Astrocyte (in vitro differentiated cells and primary cell): ENCODE measurements around the gene TENM4. TPM values are rescaled to one million over a fixed set of nuclear protein-coding genes. Genes with fewer than 3 reads are reported as not detected.

Experiments used
- DNase-seq: peaks from one replicate; pipeline ENCODE4 v3.0.0-alpha.2; 2010; ENCODE audit warnings: low read depth
- FAIRE-seq: peaks from 2 replicates; lab custom pipeline; 2011; peaks lifted over from hg19 to GRCh38; lab: Jason Lieb, UNC
- H2AFZ ChIP-seq: 2 replicates; pipeline ENCODE4 v1.6.0; 2012; ENCODE audit warnings: low read depth, low read length, inconsistent platforms
- H3K27ac ChIP-seq: 2 replicates; pipeline ENCODE4 v1.5.1; 2011; ENCODE audit warnings: low read depth, low read length, inconsistent platforms
- H3K27me3 ChIP-seq: 2 replicates; pipeline ENCODE4 v1.6.0; 2011; ENCODE audit warnings: low read length, inconsistent platforms; ENCODE audit not compliant: insufficient read depth
- H3K36me3 ChIP-seq: 2 replicates; pipeline ENCODE4 v1.5.1; 2011; ENCODE audit warnings: low read length, inconsistent platforms; ENCODE audit not compliant: insufficient read depth
- H3K4me1 ChIP-seq: 2 replicates; pipeline ENCODE4 v1.5.1; 2011; ENCODE audit warnings: low read length, inconsistent platforms; ENCODE audit not compliant: insufficient read depth
- H3K4me2 ChIP-seq: 2 replicates; pipeline ENCODE4 v1.6.0; 2012; ENCODE audit warnings: low read length, inconsistent platforms
- H3K4me3 ChIP-seq: 2 replicates; pipeline ENCODE4 v1.5.1; 2011; ENCODE audit warnings: low read depth, mild to moderate bottlenecking, low read length, inconsistent platforms; ENCODE audit not compliant: insufficient read depth
- H3K79me2 ChIP-seq: 2 replicates; pipeline ENCODE4 v1.6.0; 2012; ENCODE audit warnings: mild to moderate bottlenecking, low read length, inconsistent platforms; ENCODE audit not compliant: insufficient read depth
- H3K9ac ChIP-seq: 2 replicates; pipeline ENCODE4 v1.6.0; 2012; ENCODE audit warnings: mild to moderate bottlenecking, low read length, inconsistent platforms
- H3K9me3 ChIP-seq: 2 replicates; pipeline ENCODE4 v1.5.1; 2012; ENCODE audit warnings: low read depth, mild to moderate bottlenecking, low read length, inconsistent platforms; ENCODE audit not compliant: insufficient read depth
- H4K20me1 ChIP-seq: 2 replicates; pipeline ENCODE4 v1.6.0; 2012; ENCODE audit warnings: low read length, inconsistent platforms; ENCODE audit not compliant: insufficient read depth
- H3K27ac Mint-ChIP-seq: one replicate; pipeline ENCODE4 v1.8.0; 2021; ENCODE audit warnings: mild to moderate bottlenecking, mixed read lengths; ENCODE audit not compliant: unreplicated experiment
- H3K27me3 Mint-ChIP-seq: one replicate; pipeline ENCODE4 v1.8.0; 2021; ENCODE audit warnings: low read depth, mixed read lengths; ENCODE audit not compliant: unreplicated experiment
- H3K36me3 Mint-ChIP-seq: one replicate; pipeline ENCODE4 v1.8.0; 2021; ENCODE audit warnings: low read depth, mixed read lengths; ENCODE audit not compliant: unreplicated experiment
- H3K4me1 Mint-ChIP-seq: one replicate; pipeline ENCODE4 v1.8.0; 2021; ENCODE audit warnings: low read depth, mixed read lengths; ENCODE audit not compliant: unreplicated experiment
- H3K4me3 Mint-ChIP-seq: one replicate; pipeline ENCODE4 v1.8.0; 2021; ENCODE audit warnings: mild to moderate bottlenecking, moderate library complexity, mixed read lengths; ENCODE audit not compliant: unreplicated experiment
- H3K9me3 Mint-ChIP-seq: one replicate; pipeline ENCODE4 v1.8.0; 2021; ENCODE audit warnings: mild to moderate bottlenecking, mixed read lengths; ENCODE audit not compliant: unreplicated experiment
- CTCF ChIP-seq: IDR thresholded peaks from 2 replicates; pipeline ENCODE4 v1.5.1; 2011; ENCODE audit warnings: low read depth, mild to moderate bottlenecking, inconsistent platforms, low read length, moderate library complexity; ENCODE audit not compliant: insufficient read depth
- EZH2 ChIP-seq: IDR thresholded peaks from 2 replicates; pipeline ENCODE4 v1.6.1; 2012; ENCODE audit warnings: mild to moderate bottlenecking, low read length, inconsistent platforms; ENCODE audit not compliant: insufficient read depth
- total RNA-seq: library from RNA; stranded (reverse); gene quantifications from 2 replicates; pipeline ENCODE4 v1.2.1, GENCODE V29; 2021

The TENM4 gene
- total RNA-seq, 1 donor from 2014 or later: 7.5 TPM

GRCh38 chr11:79155237-79155636, 285.6 kb downstream of the TENM4 start:
- FAIRE-seq: no peak
- H3K27me3 ChIP-seq: no peaks in the 10 kb centered on the region
- no peak overlapping the region for H2AFZ ChIP-seq
- H3K9ac ChIP-seq: no peak overlapping the region
- no peak overlapping the region for H3K27ac ChIP-seq
- no peak overlapping the region for H3K27ac Mint-ChIP-seq
- H4K20me1 ChIP-seq: no peaks in the 10 kb centered on the region
- H3K4me1 Mint-ChIP-seq: no peaks in the 10 kb centered on the region
- no peaks in the 10 kb centered on the region for H3K4me1 ChIP-seq
- no peaks in the 10 kb centered on the region for H3K36me3 ChIP-seq
- H3K4me3 Mint-ChIP-seq: no peak overlapping the region
- H3K36me3 Mint-ChIP-seq: peaks cover 4% of the 10 kb centered on the region
- H3K27me3 Mint-ChIP-seq: peaks cover 11% of the 10 kb centered on the region
- TF ChIP-seq CTCF: no peak
- TF ChIP-seq EZH2: no peak
- no peak for DNase-seq
- no peak overlapping the region for H3K4me2 ChIP-seq
- H3K79me2 ChIP-seq: no peaks in the 10 kb centered on the region
- H3K9me3 ChIP-seq: no peaks in the 10 kb centered on the region
- H3K4me3 ChIP-seq: no peak overlapping the region
- H3K9me3 Mint-ChIP-seq: peaks cover 2% of the 10 kb centered on the region

- Histone ChIP-seq H3K36me3 (no peaks in the 10 kb centered on the region), H3K27me3 (no peaks in the 10 kb centered on the region), H3K9ac (no peak overlapping the region), H4K20me1 (no peaks in the 10 kb centered on the region), H2AFZ (no peak overlapping the region), H3K4me1 (no peaks in the 10 kb centered on the region), H3K27ac (no peak overlapping the region), H3K4me3 (no peak overlapping the region), H3K4me2 (no peak overlapping the region), H3K9me3 (no peaks in the 10 kb centered on the region), H3K79me2 (no peaks in the 10 kb centered on the region)
- no peak for TF ChIP-seq CTCF
- TF ChIP-seq EZH2: no peak
- Mint-ChIP-seq H3K27ac (no peak overlapping the region), H3K36me3 (peaks cover 4% of the 10 kb centered on the region), H3K4me3 (no peak overlapping the region), H3K27me3 (peaks cover 8% of the 10 kb centered on the region), H3K9me3 (peaks cover 2% of the 10 kb centered on the region), H3K4me1 (no peaks in the 10 kb centered on the region)
- DNase-seq (peak; percentile 49), FAIRE-seq (no peak)
Measured at GRCh38 chr11:79152511-79152910, 288.3 kb downstream of the TENM4 start.

GRCh38 chr11:79151396-79151795, 289.4 kb downstream of the TENM4 start:
- peaks cover 3% of the 10 kb centered on the region for H3K36me3 Mint-ChIP-seq
- no peak for FAIRE-seq

More at GRCh38 chr11:79151396-79151795, 289.4 kb downstream of the TENM4 start:
- Mint-ChIP-seq H3K4me3 (no peak overlapping the region), H3K4me1 (no peaks in the 10 kb centered on the region), H3K27me3 (no peaks in the 10 kb centered on the region), H3K9me3 (peaks cover 2% of the 10 kb centered on the region), H3K27ac (no peak overlapping the region)
- Histone ChIP-seq H2AFZ (no peak overlapping the region), H3K4me3 (no peak overlapping the region), H4K20me1 (no peaks in the 10 kb centered on the region), H3K27ac (no peak overlapping the region), H3K4me1 (no peaks in the 10 kb centered on the region), H3K27me3 (no peaks in the 10 kb centered on the region), H3K79me2 (no peaks in the 10 kb centered on the region), H3K9ac (no peak overlapping the region), H3K9me3 (no peaks in the 10 kb centered on the region), H3K4me2 (no peak overlapping the region), H3K36me3 (no peaks in the 10 kb centered on the region)
- DNase-seq: no peak
- no peak for TF ChIP-seq EZH2
- no peak for TF ChIP-seq CTCF
